ENCODE measurements around the gene NSG2. TPM values are rescaled to one million over a fixed set of nuclear protein-coding genes. Genes with fewer than 3 reads are reported as not detected.

Gene NSG2
- total RNA-seq, 1 experiment from 2014 or later: not detected

DNA sequence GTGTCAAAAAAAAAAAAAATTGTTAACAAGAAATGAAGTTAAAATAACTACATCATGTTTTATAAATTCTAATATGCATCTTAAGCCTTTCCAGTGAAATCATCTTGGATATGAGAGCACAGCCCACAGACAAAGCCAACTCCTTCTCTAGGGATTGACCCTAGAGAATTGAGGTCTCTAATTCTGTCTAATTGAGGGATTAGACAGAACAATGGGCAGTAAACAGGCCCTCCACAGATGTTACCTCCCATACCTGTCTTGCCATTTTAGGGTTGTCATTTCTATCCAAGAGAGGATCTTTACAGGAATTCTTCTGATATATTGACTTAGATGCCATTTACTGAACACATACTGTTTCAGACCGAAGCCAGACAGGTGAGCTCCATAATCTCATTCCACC, 42.3 kb downstream of the NSG2 start:
- ChIA-PET CTCF (no interaction called here), POLR2A (no interaction called here)
- Histone ChIP-seq H3K27me3 (replicated peaks; ENCODE audit: control insufficient read depth, insufficient read depth, low read length) (no peaks in the 10 kb centered on the region; the same call in 1 of the 2 replicates), H3K9me3 (no peaks in the 10 kb centered on the region), H3K4me3 (ENCODE audit: low read depth, low read length) (no peak overlapping the region), H3K4me1 (no peaks in the 10 kb centered on the region), H3K36me3 (ENCODE audit: control insufficient read depth, insufficient read depth, low read length) (no peaks in the 10 kb centered on the region; the same call in 1 of the 2 replicates)
- H3K4me1 Mint-ChIP-seq (ENCODE audit: low read depth, unreplicated experiment): no peaks in the 10 kb centered on the region
- intact Hi-C loops (cut with micrococcal nuclease; ENCODE audit: unreplicated experiment): no loop called here
- H3K27ac Mint-ChIP-seq (ENCODE audit: unreplicated experiment): no peak overlapping the region
- H3K36me3 Mint-ChIP-seq (ENCODE audit: insufficient read depth, unreplicated experiment): no peaks in the 10 kb centered on the region
- DNase-seq: no peak
- H3K4me3 Mint-ChIP-seq (ENCODE audit: unreplicated experiment): no peak overlapping the region
- TF ChIP-seq, protein P1, sequence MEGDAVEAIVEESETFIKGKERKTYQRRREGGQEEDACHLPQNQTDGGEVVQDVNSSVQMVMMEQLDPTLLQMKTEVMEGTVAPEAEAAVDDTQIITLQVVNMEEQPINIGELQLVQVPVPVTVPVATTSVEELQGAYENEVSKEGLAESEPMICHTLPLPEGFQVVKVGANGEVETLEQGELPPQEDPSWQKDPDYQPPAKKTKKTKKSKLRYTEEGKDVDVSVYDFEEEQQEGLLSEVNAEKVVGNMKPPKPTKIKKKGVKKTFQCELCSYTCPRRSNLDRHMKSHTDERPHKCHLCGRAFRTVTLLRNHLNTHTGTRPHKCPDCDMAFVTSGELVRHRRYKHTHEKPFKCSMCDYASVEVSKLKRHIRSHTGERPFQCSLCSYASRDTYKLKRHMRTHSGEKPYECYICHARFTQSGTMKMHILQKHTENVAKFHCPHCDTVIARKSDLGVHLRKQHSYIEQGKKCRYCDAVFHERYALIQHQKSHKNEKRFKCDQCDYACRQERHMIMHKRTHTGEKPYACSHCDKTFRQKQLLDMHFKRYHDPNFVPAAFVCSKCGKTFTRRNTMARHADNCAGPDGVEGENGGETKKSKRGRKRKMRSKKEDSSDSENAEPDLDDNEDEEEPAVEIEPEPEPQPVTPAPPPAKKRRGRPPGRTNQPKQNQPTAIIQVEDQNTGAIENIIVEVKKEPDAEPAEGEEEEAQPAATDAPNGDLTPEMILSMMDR (IDR thresholded peaks at IDR 0.05; ENCODE audit: insufficient read depth in 1 of 2, low read depth in 1 of 2, low read length in 1 of 2, severe bottlenecking in 1 of 2, unreplicated experiment in 1 of 2): no peak
- no TSS peak for BruUV-seq (replicated peaks)
- H3K9me3 Mint-ChIP-seq (ENCODE audit: unreplicated experiment): no peaks in the 10 kb centered on the region
- peaks cover 32% of the 10 kb centered on the region for H3K27me3 Mint-ChIP-seq (ENCODE audit: insufficient read depth, unreplicated experiment)

DNA sequence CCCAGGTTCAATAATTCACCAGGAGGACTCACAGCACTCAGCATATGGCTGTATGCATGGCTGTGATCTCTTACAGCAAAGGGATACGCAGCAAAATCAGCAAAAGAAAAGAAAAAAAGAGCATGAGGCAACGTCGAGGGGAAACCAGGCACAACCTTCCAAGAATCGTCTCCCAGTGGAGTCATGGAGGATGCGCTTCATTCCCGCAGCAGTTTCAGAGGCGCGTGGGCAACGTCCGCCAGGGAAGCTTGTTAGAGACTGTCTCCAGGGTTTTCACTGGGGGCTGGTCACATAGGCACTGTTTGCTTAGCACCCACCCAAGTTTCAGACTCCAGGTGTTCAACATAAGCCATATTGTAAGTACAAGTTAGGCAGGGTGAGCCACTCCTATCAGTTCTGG, 44.6 kb downstream of the NSG2 start:
- H3K27me3 Mint-ChIP-seq (ENCODE audit: insufficient read depth, unreplicated experiment): peaks cover 22% of the 10 kb centered on the region
- no peaks in the 10 kb centered on the region; the same call in 1 of the 2 replicates for H3K27me3 ChIP-seq (replicated peaks; ENCODE audit: control insufficient read depth, insufficient read depth, low read length)
- ChIA-PET CTCF (no interaction called here), POLR2A (no interaction called here)
- H3K9me3 Mint-ChIP-seq (ENCODE audit: unreplicated experiment): no peaks in the 10 kb centered on the region
- no peak overlapping the region for H3K4me3 ChIP-seq (ENCODE audit: low read depth, low read length)
- intact Hi-C loops (cut with micrococcal nuclease; ENCODE audit: unreplicated experiment): no loop called here
- no peak overlapping the region for H3K27ac Mint-ChIP-seq (ENCODE audit: unreplicated experiment)
- DNase-seq: no peak
- H3K36me3 ChIP-seq (ENCODE audit: control insufficient read depth, insufficient read depth, low read length): no peaks in the 10 kb centered on the region
- no peaks in the 10 kb centered on the region for H3K4me1 Mint-ChIP-seq (ENCODE audit: low read depth, unreplicated experiment)
- H3K36me3 Mint-ChIP-seq (ENCODE audit: insufficient read depth, unreplicated experiment): no peaks in the 10 kb centered on the region
- H3K4me3 Mint-ChIP-seq (ENCODE audit: unreplicated experiment): no peak overlapping the region
- TF ChIP-seq, protein P1 (IDR thresholded peaks at IDR 0.05; ENCODE audit: insufficient read depth in 1 of 2, low read depth in 1 of 2, low read length in 1 of 2, severe bottlenecking in 1 of 2, unreplicated experiment in 1 of 2): no peak
- BruUV-seq (replicated peaks): no TSS peak
- H3K9me3 ChIP-seq: no peaks in the 10 kb centered on the region
- no peaks in the 10 kb centered on the region for H3K4me1 ChIP-seq

DNA sequence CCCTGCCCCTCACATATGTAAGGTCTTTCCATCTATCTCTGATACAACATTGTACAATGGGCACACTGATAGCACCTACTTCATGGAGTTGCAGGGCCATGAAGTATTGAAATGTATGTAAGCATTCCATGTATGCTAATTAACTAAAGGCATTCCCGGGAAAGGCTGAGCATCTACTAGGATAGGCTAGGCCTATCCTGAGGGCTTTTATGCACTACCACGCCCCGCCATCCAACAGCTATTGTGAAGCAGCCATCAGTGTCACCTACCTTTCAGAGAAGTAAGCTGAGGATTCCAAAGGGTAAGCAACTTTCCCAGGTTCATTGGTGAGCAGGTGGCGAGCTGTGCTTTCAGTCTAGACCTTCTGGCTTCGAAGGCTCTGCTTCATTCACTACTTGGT, 47.6 kb downstream of the NSG2 start:
- Histone ChIP-seq H3K4me3 (ENCODE audit: low read depth, low read length) (no peak overlapping the region), H3K4me1 (no peaks in the 10 kb centered on the region), H3K36me3 (ENCODE audit: control insufficient read depth, insufficient read depth, low read length) (no peaks in the 10 kb centered on the region), H3K9me3 (no peaks in the 10 kb centered on the region), H3K27me3 (replicated peaks; ENCODE audit: control insufficient read depth, insufficient read depth, low read length) (no peaks in the 10 kb centered on the region; the same call in 1 of the 2 replicates)
- TF ChIP-seq, protein P1 (IDR thresholded peaks at IDR 0.05; ENCODE audit: insufficient read depth in 1 of 2, low read depth in 1 of 2, low read length in 1 of 2, severe bottlenecking in 1 of 2, unreplicated experiment in 1 of 2): no peak
- DNase-seq: no peak
- no TSS peak for BruUV-seq (replicated peaks)
- intact Hi-C loops (cut with micrococcal nuclease; ENCODE audit: unreplicated experiment): no loop called here
- ChIA-PET POLR2A (no interaction called here), CTCF (no interaction called here)
- H3K9me3 Mint-ChIP-seq (ENCODE audit: unreplicated experiment): no peaks in the 10 kb centered on the region
- no peaks in the 10 kb centered on the region for H3K4me1 Mint-ChIP-seq (ENCODE audit: low read depth, unreplicated experiment)
- H3K27me3 Mint-ChIP-seq (ENCODE audit: insufficient read depth, unreplicated experiment): peaks cover 15% of the 10 kb centered on the region
- no peak overlapping the region for H3K4me3 Mint-ChIP-seq (ENCODE audit: unreplicated experiment)
- no peak overlapping the region for H3K27ac Mint-ChIP-seq (ENCODE audit: unreplicated experiment)
- no peaks in the 10 kb centered on the region for H3K36me3 Mint-ChIP-seq (ENCODE audit: insufficient read depth, unreplicated experiment)

Measured in Caco-2 (cell line).